ENCODE data around the gene KCNJ10.

Gene KCNJ10

DNA sequence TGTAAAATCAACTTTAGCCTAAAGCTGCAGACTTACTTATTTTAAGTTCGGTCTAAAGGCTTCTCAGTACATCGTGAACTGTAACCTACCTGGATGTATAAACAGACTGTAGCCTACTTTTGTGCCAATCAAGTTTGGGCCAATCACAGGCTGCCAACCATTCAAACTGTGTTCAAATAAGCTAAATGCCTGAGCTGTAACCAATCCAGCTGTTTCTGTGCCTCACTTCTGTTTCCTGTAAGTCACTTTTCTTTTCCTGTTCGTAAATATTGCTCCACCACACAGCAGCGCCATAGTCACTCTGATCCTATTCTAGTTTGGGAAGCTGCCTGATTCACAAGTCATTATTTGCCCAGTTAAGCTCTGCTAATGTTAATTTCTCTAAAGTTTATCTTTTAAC is 78.4 kb downstream of the KCNJ10 start:
- no peak for DNase-seq (ENCODE audit: low read depth, low spot score)

DNA sequence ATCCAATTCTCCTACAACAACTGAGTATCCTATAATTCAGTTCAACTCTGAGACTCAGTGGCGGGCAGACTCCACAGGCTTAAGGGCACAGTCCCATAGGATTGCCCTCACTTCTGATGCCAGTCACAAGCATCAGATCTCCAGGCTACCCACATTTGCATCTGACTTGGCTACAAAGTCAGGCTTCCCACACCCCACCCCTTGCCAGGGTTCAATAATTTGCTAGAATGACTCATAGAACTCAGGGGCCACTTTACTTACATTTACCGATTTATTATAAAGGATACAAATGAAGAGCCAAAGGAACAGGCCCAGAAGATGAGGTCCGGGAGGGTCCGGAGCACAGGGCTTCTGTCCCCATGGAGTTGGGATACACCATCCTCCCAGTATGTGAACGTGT is 80.0 kb downstream of the KCNJ10 start:
- no peak for DNase-seq (ENCODE audit: low read depth, low spot score)

DNA sequence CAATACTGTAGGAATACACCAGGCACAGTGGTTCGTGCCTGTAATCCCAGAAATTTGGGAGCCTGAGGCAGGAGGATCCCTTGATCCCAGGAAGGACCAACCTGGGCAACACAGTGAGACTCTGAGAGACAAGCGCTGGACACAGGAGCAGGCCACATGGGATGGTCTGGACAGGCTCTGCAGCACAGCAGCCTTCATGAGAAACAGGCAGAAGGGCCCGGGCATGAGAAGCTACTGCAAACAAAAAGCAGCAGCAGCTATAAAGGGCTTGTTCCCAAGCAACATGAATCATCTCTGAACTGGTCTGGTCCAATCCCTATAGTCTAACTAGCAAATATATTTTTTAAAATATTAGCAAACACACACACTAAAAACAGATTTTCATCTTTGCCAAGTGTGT is 80.4 kb downstream of the KCNJ10 start:
- no peak for DNase-seq (ENCODE audit: low read depth, low spot score)

DNA sequence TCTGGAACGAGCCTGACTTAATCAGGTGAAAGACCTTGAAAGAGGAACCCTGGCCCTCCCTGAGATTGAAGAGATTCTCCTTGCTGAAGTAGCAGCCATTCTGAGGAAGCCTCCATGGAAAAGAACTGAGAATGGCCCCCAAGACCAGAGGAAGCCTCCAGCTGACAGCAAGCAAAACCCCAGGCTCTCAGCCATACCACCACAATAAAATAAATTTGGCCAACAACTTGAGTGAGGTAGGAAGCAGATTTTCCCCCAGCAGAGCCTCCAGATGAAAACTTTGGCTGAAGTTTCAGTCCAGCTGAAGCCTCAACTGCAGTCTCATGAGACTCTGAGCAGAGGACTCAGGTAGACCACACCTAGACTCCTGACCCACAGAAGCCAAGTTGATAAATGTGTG is 82.0 kb downstream of the KCNJ10 start:
- no peak for DNase-seq (ENCODE audit: low read depth, low spot score)

DNA sequence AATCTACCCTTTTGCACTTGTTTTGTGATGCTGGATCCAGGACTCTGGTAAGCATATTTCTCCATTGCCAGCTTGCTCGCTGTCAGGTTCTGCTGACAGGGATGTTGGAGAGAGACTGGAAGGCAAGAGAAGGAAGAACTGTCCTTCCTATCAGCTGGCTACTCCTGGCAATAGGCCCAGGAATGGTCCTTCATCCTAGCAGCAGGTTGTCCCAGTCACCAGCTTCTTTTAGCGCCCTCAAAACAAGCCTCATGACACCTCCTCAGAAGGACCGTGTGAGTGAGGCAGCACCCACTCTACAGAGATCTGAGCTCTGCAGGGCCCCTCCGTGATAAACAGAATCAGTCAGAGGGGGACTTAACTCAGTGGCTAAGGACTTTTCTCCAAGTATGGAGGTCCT is 82.8 kb downstream of the KCNJ10 start:
- DNase-seq (ENCODE audit: low read depth, low spot score): no peak

DNA sequence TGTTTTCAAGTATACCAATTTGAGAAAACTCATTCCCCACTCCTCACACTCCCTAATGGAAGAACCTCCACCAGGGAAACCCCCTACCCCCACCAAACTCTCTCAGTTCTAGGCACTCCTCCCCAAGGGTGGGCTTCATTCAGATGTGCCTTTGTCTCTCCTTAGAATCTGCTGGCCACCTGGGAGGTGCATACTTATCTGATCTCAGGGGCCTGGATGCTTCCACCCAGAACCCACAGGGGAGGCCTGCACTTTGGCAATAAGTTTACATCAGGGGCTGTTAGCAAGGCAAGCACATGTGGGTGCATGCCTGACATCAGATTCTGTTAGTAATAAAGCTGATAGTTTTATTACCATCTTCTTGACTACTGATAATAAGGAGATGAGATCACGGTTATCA is 83.4 kb downstream of the KCNJ10 start:
- DNase-seq (ENCODE audit: low read depth, low spot score): no peak

DNA sequence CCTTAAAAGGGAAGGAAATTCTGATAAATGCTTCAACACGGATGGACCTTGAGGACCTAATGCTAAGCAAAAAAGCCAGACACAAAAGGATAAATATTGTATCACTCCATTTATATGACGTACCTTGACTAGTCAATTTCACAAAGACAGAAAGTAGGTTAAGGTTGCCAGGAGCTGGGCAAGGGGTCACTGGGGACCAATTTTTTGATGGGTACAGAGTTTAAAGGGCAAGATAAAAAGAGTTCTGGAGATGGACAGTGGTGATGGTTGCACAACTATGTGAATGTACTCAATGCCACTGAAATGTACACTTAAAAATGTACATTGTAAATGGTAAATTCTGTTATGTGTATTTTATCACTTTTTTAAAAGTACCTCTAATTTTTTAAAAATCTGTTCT is 83.9 kb downstream of the KCNJ10 start:
- no peak for DNase-seq (ENCODE audit: low read depth, low spot score)

DNA sequence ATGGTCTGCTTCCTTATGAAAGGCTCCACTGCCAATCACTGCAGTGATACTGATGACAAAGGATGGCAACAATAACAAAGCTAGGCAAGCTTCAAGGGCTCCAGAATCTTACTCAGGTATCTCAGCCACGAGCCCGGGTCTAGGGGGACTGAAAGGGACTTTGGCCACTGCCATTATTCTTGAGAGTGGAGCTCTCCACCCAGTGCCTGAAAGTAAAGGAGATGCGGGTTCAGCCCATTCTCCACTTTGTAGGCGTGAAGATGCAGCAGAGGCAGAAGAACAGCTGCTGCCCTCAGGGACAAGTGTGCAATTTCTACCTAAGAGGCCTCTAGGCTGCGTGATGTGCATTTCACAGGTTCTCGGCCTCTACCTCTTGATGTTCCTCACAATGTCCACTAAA is 84.5 kb downstream of the KCNJ10 start:
- DNase-seq (ENCODE audit: low read depth, low spot score): no peak

DNA sequence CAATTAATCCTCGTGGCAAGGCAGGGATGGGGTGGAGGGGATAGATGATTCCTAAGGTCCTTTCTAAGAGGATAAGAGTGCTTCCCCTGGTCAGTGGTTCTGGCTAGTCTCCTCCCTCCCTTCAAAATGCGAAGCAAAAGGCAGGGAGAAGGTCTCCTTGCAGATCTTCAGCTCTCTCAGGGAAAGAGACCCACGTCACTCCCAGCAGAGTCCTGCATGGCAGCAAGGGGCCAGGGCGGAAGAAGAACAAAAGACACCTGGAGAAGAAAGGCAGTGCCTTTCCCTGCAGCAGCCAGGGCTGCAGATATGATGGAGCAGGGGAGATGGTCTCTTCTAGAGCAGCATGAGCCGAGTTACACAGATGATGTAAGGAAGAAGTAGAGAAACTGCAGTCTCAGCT is 86.3 kb downstream of the KCNJ10 start:
- no peak for DNase-seq (ENCODE audit: low read depth, low spot score)

DNA sequence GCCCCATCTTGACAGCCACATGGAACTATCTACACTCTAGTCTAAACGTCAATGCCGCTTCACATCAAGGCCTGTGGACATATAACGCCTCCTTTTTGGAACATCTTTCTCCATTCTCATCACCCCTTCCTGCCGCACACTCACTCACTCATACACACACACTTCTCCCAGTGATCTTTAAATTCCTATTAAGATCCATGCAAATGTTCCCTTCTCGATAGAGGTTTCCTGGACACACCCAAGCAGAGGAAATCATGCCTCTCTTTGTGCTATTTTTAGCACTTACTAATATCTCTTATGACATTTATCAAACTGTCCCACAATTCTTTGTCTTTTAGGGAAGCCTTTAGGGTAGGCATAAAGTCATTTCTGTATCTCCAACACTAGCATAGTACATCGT is 87.7 kb downstream of the KCNJ10 start:
- no peak for DNase-seq (ENCODE audit: low read depth, low spot score)

DNA sequence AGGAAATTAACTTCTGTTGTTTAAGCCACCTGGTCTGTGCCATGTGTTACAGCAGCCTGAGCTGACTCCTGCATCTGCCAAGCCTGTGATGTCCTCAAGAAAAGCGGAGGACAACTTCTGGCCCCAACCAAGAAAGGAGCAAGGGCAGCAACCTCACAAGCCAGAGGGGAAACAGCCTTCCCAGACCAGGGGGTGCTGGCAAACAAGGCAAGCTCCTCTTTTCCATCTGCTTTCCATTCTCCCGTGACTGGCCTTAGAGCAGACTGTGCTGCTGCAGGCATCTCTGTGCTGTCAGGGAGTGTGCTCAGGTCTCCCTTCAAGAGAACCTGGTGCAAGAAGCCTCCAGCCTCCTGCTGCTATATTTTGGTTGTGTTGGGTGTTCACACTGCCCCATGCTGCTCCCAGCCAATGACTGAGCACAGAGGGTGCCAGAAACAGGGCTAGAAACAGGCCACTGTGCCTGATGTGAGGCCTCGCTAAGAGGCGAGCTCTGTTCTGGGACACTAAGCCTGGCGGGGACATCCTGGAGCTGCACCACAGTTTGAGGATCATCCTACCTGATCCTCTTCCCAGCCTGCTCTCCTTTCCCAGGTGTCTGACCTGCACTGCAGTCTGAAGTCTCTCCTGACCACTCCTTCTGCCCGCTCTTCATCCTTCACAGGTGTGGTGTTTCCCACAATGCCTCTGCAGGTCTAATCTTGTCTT is 88.5 kb downstream of the KCNJ10 start:
- no peak for DNase-seq (ENCODE audit: low read depth, low spot score)

DNA sequence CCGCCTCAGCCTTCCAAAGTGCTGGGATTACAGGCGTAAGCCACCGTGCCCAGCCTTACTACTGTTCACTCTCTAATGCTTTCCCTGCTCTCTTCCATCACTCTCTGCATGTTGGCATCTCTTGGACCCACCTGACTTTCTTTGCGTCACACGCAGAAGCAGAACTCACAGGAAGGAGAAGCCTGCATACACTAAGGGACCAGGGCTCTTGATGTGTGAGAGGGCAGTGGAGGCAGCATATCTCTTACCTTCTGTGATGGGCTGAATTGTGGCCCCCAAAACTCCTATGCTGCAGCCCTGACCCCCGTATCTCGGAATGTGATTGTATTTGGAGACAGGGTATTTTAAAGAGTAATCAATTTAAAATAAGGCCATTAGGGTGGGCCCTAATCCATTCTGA is 89.2 kb downstream of the KCNJ10 start:
- DNase-seq (ENCODE audit: low read depth, low spot score): no peak

DNA sequence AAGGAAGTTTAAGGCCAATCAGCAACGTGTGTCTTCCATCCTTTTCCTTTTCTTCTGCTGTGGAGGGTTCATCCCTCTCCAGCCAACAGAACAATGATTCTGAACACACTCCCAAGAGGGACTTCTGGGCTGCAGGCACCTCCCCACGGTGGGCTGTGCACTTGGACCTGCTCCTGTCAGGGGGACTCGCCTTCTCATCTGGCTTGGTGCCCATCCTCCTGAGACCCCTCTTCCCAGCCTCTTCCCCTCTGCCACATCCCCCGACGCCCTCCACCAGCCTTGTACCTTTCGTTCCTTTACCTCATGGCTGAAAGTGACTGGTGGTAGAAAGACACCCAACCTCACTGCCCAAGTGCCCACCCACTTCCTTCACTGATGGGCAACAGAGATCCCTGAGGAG is 89.9 kb downstream of the KCNJ10 start:
- DNase-seq (ENCODE audit: low read depth, low spot score): no peak

DNA sequence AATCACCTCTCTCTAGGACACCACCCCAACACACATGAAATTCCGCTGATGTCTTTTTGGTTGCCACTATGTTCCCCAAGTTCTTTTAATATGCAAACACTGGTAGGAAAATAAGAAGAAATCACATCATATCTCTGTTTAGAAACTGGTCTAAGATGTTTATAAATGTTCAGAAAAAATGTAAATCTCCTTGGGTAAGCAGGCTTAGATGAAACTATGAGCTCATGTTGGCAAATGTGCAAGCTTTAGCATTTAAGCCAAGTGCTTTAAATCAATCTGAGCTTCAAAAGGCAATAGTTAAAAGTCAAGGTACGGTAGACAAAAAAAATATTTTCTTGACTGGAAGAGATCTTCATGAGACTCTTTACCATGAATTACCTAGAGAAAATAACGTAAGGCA is 90.7 kb downstream of the KCNJ10 start:
- no peak for DNase-seq (ENCODE audit: low read depth, low spot score)

DNA sequence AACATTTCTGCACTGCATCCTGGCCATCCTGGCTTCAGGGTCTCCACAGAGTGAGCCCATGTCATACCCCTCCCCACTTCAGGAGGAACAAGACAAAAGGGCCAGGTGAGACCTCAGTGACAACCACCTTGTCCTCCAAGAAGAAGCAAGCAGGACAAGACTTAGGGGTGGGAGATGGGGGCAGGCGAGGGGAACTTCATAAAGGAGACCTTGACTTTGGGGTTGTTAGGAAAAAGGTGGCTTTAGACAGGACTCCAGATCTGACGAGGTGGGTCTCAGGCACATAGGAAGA is 91.9 kb downstream of the KCNJ10 start:
- no peak for DNase-seq (ENCODE audit: low read depth, low spot score)

DNA sequence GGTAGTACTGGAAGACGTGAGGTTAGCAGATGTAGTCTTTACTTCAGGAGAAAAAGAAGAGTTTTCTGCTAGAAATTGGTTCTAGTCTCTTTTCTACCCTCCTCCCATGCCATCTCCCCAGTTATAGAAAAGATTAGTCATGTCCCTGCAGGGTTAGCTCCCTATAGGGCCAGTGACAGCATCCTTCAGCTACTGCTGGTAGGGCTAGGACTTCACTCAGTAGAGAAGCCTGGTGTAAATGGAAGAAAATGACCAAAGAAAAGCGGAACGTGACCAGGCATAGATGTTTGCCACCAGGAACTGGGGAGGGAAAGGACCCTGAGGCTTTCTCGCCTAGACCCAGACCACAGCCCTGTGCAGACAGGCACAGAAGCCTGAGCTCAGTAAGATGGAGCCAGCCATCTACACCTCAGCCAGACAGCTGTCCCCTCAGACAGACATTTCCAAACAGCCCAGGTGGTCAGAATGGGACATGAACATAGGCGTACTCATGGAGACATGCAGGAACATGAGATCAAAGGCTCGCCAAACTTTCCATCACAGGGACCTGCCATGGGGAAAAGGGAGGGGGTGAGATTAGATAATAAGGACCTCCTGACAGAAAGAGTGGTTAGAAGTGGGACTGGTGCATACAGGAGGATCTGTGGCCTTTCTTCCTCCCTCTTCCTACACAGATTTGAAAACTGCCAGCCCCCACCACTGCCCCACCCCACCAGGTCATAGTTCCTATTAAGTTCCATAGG is 92.4 kb downstream of the KCNJ10 start:
- DNase-seq (ENCODE audit: low read depth, low spot score): no peak

DNA sequence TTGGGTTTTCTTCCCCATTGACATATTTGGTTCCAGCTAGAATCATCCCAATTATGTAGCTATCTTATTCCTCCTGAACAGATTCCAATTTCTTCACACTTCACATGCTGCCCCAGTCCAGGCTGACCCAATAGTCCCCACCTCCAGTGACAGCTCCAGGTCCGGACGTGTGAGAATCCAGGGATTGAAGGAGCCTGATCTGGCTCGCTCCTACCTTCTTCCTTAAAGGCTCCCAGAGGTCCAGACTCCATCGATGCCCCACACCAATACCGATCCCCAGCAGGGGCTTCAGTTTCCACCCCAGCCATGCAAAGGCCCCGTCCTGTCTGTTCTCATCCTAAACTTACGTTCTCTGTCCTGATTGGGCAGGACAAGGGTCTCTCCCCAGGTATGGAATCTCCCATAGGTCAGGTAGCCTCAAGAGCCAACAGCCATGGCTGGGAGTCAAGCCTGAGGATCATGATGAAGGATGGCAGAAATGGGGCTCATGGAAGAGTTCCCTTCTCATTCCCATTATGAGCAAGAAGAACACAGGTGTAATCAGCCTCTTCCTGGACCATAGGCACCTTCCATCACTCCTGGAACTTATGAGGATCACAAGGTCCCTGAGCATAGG is 95.5 kb downstream of the KCNJ10 start:
- DNase-seq (ENCODE audit: low read depth, low spot score): no peak

DNA sequence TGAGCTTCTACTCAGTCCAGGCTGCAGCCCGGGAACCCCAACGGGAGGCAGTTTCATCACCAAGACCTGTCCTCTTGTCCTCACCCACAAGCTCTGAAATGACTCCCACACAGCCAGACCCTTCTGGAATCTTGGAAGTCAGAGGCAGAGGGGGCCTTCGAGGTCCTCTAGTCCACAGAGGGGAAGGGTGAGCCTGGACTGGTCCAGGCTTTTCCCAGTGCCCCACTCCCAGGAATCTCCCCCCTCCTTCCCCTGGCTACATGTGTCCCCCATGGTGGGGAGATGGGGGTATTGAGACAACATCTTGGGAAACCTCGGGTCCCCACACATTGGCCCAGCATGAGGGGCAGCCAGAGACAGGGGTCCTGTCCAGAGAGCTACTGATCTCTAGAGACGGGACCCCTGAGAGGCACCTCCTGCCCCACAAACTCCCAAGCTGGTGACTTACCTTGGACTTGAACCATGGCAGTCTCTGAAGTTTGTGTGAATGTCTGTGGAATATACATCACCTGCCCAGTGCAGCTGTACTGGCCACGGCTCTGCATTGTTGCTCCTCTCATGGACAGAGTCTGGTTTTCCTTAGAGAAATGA is 96.5 kb downstream of the KCNJ10 start:
- DNase-seq (ENCODE audit: low read depth, low spot score): no peak

DNA sequence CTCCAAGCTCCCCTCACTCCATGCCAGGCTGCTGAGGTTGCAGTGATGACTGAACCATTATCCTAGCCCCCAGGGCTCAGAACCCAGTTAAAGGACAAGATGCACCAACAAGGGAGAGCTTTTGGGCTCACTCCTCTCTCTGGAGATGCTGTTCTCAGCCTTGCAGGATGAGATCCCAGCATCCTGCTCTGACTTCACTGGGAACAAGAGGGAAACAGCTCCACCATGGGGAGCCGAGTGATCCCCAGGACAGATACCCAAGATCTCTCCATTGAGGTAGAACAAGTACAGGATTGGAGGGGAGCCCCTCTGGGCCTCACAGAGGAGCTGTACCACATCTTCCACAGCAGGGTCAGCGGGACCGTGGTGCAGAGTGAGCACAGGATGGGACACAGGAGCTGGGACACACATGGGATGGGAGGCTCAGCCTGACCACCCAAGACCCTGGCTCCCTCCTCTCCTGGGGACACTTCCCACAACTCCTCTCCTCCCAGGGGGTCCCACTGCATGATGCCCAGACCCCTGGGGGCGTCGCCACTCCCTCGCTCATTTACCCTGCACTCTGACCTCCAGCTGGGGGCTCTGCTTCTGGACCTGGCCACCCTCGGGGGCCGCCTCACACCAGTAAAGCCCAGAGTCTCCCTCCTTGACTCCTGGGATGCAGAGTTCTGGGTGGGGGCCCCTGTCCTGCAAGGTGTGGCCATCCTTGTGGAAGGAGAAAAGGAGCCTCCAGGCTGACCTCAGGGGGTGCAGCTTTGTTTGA is 97.3 kb downstream of the KCNJ10 start:
- DNase-seq (ENCODE audit: low read depth, low spot score): no peak

DNA sequence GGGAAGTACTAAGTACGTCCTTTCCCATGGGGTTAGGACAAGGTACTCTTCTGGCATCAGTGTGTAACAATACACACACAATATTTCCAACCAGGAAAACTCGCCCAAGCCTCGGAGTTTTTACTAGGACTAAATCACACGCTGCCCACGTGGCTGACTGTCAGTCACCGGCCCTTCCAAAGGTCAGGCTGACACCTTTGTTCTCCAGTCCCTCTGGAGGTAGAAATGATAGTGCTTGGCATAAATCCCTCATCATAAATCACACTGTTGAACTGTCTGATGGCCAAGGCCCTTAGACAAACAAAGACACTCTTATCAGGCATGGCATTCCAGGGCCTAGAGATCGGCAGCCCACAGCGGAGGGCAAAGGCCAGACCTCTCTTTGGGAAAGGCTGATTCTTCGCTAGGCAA is 99.0 kb downstream of the KCNJ10 start:
- no peak for DNase-seq (ENCODE audit: low read depth, low spot score)

DNA sequence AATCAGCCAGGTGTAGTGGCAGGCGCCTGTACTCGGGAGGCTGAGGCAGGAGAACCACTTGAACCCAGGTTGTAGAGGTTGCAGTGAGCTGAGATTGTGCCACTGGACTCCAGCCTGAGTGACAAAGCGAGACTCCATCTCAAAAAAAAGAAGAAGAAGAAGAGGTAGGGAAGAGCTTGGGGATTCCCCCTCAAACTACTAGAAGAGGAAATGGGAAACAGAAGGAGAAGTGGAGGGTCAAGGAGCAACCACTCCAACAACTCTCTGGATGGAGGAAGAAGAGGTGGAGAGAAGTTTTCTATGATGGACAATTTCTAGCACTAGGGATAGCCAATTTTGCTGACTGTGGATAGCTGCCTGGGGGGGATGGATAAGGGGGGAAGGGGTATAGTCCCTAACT is 101.1 kb downstream of the KCNJ10 start:
- no peak for DNase-seq (ENCODE audit: low read depth, low spot score)

DNA sequence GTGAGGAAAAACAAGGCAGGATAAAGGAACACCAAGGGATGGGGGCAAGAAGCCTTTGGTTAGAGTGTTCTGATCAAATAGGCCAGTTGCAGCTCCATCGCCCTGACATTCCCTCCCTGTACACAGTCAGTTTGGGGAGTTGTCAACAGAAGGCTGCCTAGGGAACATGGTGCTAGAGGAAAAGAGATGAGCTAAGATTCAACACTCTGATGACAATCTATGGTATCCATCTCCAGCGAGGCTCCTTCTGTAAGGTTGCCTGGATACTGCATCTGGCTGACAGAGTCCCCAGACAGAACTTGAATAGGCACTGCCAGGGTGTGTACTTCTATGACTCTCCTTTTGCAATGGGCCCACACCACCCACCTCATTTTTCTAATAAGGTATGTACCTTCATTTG is 104.7 kb downstream of the KCNJ10 start:
- no peak for DNase-seq (ENCODE audit: low read depth, low spot score)

All from smooth muscle cell of the brain vasculature (primary cell).